Measurements from ENCODE around the gene TRMT44. TPM values are rescaled to one million over a fixed set of nuclear protein-coding genes. Genes with fewer than 3 reads are reported as not detected.
"Not testable (repeated sequence)": the region's sequence is repeated elsewhere in the genome, so short reads cannot be mapped to it uniquely, and the experiment has no call there.

Gene TRMT44
- total RNA-seq = 29.5 TPM

- DNase-seq (ENCODE audit: low spot score) = peak; percentile 96
Measured at GRCh38 chr4:8440492-8441311, at the start of gene TRMT44, which contains the start of gene ACOX3. TRMT44 (plus strand) TSS chr4:8440777; CDS start chr4:8440823, 46 bp downstream. ACOX3 (minus strand) TSS chr4:8440723; CDS start chr4:8416521, 24,202 bp downstream.

- DNase-seq (ENCODE audit: low spot score) = no peak
Measured at GRCh38 chr4:8391071-8391470, 49.5 kb upstream of the TRMT44 start.

- no peak for DNase-seq (ENCODE audit: low spot score)
Measured at GRCh38 chr4:8391972-8392371, 48.6 kb upstream of the TRMT44 start.

GRCh38 chr4:8392591-8393190 lies 47.9 kb upstream of the TRMT44 start:
- no peak for DNase-seq (ENCODE audit: low spot score)

- peak; percentile 69 for DNase-seq (ENCODE audit: low spot score)
Measured at GRCh38 chr4:8393593-8394038, 47.0 kb upstream of the TRMT44 start.

GRCh38 chr4:8394061-8394519 lies 46.5 kb upstream of the TRMT44 start:
- peak; percentile 78 for DNase-seq (ENCODE audit: low spot score)

GRCh38 chr4:8394806-8395205 lies 45.8 kb upstream of the TRMT44 start:
- no peak for DNase-seq (ENCODE audit: low spot score)

GRCh38 chr4:8395504-8396296 lies 44.9 kb upstream of the TRMT44 start:
- DNase-seq (ENCODE audit: low spot score) = no peak

- DNase-seq (ENCODE audit: low spot score) = no peak
Measured at GRCh38 chr4:8396762-8397406, 43.7 kb upstream of the TRMT44 start.

GRCh38 chr4:8398347-8398746 lies 42.2 kb upstream of the TRMT44 start:
- DNase-seq (ENCODE audit: low spot score) = no peak

- no peak for DNase-seq (ENCODE audit: low spot score)
Measured at GRCh38 chr4:8399298-8399697, 41.3 kb upstream of the TRMT44 start.

- DNase-seq (ENCODE audit: low spot score) = no peak
Measured at GRCh38 chr4:8400632-8401325, 39.8 kb upstream of the TRMT44 start.

GRCh38 chr4:8401665-8402064 lies 38.9 kb upstream of the TRMT44 start:
- no peak for DNase-seq (ENCODE audit: low spot score)

GRCh38 chr4:8402181-8402597 lies 38.4 kb upstream of the TRMT44 start:
- DNase-seq (ENCODE audit: low spot score) = peak; percentile 76

- no peak for DNase-seq (ENCODE audit: low spot score)
Measured at GRCh38 chr4:8402640-8403039, 37.9 kb upstream of the TRMT44 start.

- peak; percentile 87 for DNase-seq (ENCODE audit: low spot score)
Measured at GRCh38 chr4:8403173-8403753, 37.3 kb upstream of the TRMT44 start.

- no peak for DNase-seq (ENCODE audit: low spot score)
Measured at GRCh38 chr4:8403976-8404375, 36.6 kb upstream of the TRMT44 start.

GRCh38 chr4:8404791-8405515 lies 35.6 kb upstream of the TRMT44 start:
- DNase-seq (ENCODE audit: low spot score) = no peak

- no peak for DNase-seq (ENCODE audit: low spot score)
Measured at GRCh38 chr4:8405516-8405875, 35.1 kb upstream of the TRMT44 start.

- DNase-seq (ENCODE audit: low spot score) = not testable (repeated sequence)
Measured at GRCh38 chr4:8406887-8407286, 33.7 kb upstream of the TRMT44 start.

Measured in ureter (tissue), 1 donor.